Measurements from ENCODE around the gene ARHGEF10L.

ARHGEF10L gene

DNA sequence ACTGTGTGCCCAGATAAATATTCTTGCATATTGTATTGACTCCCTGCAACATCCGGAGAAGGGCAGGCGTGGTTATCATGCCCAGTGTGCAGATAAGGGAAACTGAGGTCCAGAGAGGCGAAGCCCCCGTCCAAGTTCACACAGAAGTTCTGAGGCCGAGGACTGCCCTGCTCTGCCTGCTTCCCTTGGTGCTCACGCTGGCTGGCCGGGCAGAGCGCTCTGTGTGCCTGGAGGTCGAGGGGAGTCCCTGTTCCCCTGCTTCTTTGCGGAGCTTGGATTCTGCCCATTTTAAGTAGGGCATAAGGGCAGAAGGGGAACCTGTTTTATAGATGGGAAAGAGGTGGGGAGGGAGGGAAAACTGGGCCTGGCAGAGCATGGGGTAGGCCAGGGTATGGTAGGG, 122.8 kb downstream of the ARHGEF10L start:
- CTCF ChIA-PET: interaction anchor here (0.6 to 1.9 kb wide), 9 partner anchors 9 to 913 kb away, joined by 3 to 10 read pairs (median 6); no protein-coding TSS in a partner anchor
- POLR2A ChIA-PET (ENCODE audit: low non-redundant PET): no interaction called here
- DNase-seq (ENCODE audit: low spot score): no peak
- no peak overlapping the region for H3K27ac ChIP-seq
- TF ChIP-seq, protein P1, sequence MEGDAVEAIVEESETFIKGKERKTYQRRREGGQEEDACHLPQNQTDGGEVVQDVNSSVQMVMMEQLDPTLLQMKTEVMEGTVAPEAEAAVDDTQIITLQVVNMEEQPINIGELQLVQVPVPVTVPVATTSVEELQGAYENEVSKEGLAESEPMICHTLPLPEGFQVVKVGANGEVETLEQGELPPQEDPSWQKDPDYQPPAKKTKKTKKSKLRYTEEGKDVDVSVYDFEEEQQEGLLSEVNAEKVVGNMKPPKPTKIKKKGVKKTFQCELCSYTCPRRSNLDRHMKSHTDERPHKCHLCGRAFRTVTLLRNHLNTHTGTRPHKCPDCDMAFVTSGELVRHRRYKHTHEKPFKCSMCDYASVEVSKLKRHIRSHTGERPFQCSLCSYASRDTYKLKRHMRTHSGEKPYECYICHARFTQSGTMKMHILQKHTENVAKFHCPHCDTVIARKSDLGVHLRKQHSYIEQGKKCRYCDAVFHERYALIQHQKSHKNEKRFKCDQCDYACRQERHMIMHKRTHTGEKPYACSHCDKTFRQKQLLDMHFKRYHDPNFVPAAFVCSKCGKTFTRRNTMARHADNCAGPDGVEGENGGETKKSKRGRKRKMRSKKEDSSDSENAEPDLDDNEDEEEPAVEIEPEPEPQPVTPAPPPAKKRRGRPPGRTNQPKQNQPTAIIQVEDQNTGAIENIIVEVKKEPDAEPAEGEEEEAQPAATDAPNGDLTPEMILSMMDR (conservative IDR thresholded peaks at IDR 0.05; ENCODE audit: low read depth): no peak

DNA sequence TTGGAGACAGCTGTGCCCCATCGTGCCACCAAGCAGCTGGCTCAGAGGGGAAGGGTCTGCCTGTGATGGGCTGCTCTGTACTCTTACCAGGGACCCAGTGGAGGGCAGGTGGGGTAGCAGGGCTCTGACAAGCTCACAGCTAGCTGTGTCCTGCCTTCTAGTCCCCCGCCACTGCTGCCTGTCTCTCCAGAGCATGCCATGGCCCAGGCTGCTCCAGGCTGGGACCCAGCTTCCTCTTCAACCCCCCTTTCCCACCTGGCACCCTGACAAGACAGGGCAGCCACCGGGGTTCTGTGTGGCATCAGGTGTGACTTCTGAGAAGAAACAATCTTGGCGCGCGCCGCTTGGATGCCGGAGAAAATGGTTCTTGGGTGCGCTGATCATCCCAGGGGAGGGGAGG, 123.3 kb downstream of the ARHGEF10L start:
- TF ChIP-seq, protein P1 (conservative IDR thresholded peaks at IDR 0.05; ENCODE audit: low read depth): no peak
- DNase-seq (ENCODE audit: low spot score): no peak
- H3K27ac ChIP-seq: no peak overlapping the region
- ChIA-PET CTCF (interaction anchor here (1.0 to 1.9 kb wide), 2 partner anchors 9 to 29 kb away, joined by 3 to 6 read pairs; no protein-coding TSS in a partner anchor), POLR2A (ENCODE audit: low non-redundant PET) (no interaction called here)

DNA sequence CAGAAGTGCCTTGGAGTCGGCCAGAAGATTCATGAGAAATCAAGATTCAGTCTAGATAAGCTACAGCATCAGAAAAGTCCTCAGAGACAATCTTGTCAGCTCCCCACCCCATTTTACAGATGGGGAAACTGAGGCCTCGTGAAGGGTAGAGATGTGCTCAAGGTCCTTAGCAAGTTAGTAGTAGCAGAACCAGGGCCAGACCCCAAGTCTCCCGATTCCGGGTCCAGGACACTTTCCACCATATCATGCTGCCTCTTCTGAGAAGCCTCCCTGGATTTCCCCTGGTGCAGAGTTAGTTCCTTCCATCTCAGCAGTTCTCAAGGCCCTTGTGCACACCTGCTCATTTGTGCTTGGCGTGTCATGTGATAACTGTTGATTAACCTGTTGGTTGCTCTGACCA, 124.1 kb downstream of the ARHGEF10L start:
- DNase-seq (ENCODE audit: low spot score): no peak
- ChIA-PET CTCF (interaction anchor here (1.0 kb wide), 1 partner anchor 9 kb away, joined by 3 read pairs; no protein-coding TSS in a partner anchor), POLR2A (ENCODE audit: low non-redundant PET) (no interaction called here)
- TF ChIP-seq, protein P1 (conservative IDR thresholded peaks at IDR 0.05; ENCODE audit: low read depth): no peak
- no peak overlapping the region for H3K27ac ChIP-seq

DNA sequence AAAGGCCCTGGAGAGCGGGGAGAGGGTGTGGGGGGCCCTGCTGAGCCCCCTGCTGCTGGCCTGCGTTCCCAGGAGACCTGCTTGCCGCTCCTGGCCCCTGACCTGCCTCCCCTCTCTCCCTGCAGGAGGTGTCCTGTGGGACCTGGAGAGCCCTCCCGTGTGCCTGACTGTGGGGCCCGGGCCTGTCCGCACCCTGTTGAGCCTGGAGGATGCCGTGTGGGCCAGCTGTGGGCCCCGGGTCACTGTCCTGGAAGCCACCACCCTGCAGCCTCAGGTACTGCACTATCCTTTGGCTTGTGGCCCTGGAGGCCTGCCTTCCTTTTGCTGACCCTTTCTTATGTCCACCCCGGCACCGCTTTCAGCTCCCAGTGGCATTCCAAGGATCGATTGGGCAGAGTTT, 124.8 kb downstream of the ARHGEF10L start:
- no peak overlapping the region for H3K27ac ChIP-seq
- ChIA-PET CTCF (interaction anchor here (1.2 kb wide), 1 partner anchor 917 kb away, joined by 3 read pairs; no protein-coding TSS in a partner anchor), POLR2A (ENCODE audit: low non-redundant PET) (no interaction called here)
- TF ChIP-seq, protein P1 (conservative IDR thresholded peaks at IDR 0.05; ENCODE audit: low read depth): no peak
- DNase-seq (ENCODE audit: low spot score): no peak

DNA sequence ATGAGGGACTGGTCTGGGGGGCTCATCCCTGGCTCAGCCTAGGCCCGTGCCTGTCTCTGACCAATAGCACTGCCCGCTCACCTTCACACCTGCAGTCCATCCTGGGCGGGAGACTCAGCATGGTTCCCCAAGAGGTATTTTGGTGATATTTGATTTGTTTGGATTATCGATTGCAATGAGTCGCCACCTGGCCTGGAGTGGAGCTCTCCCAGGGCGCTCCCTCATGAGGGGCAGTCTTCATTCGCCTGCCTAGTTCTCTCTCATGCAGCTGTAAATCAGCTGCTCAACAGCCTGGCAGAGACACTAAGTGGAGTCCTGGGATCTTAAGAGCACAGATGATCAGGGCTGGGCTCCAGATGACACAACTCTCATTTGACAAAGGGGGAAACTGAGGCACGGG, 125.6 kb downstream of the ARHGEF10L start:
- H3K27ac ChIP-seq: no peak overlapping the region
- POLR2A ChIA-PET (ENCODE audit: low non-redundant PET): no interaction called here
- TF ChIP-seq, protein P1 (conservative IDR thresholded peaks at IDR 0.05; ENCODE audit: low read depth): no peak
- no peak for DNase-seq (ENCODE audit: low spot score)
- CTCF ChIA-PET: interaction anchor here (1.2 kb wide), 1 partner anchor 917 kb away, joined by 3 read pairs; no protein-coding TSS in a partner anchor

DNA sequence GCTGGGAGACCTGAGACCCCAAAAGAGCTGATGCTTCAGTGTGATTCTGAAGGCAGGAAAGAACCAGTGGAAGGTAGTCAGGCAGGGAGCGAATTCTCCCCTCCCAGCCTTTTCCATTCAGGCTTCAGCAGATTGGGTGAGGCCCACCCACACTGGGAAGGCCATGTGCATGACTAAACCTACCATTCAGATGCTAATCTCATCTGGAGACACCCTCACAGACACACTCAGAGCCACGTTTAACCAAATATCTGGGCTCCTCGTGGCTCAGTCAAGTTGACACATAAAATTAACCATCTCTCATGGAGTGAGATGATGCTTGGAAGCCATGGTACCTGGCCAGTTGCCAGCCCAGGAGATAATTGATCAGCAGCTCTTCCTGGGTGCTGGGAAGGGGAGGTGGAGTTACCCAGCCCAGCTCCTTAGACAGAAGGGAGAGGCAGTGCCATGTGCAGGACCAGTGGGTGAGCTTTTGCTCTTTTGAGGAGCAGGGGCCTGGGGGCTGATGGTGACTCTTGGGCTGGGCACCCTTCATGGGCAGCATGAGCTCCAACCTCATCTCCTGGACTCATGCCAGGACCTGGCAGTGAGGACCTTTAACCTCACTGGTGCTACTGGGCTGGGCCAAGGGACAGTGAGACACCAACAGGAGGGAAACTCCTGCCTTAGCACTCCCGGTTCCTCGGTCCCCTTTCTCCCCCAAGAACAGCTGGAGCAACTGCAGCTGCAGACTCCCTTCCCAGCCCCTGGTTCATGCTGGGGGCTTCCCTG, 126.6 kb downstream of the ARHGEF10L start:
- TF ChIP-seq, protein P1 (conservative IDR thresholded peaks at IDR 0.05; ENCODE audit: low read depth): no peak
- H3K27ac ChIP-seq: no peak overlapping the region
- no peak for DNase-seq (ENCODE audit: low spot score)
- ChIA-PET POLR2A (ENCODE audit: low non-redundant PET) (no interaction called here), CTCF (no interaction called here)
